B cell (primary cell): ENCODE measurements around the gene PARD3B. TPM values are rescaled to one million over a fixed set of nuclear protein-coding genes. Genes with fewer than 3 reads are reported as not detected.

Source experiments
- ATAC-seq: fragments of 200-7000 bp; cut with Tn5 transposase; one replicate; pipeline ENCODE4 v1.10.0; 2021; ENCODE audit warnings: low read depth, mild to moderate bottlenecking, moderate number of reproducible peaks, moderate library complexity
- CTCF ChIA-PET: fragments of 350-600 bp; sonication (Branson Sonifier 250); formaldehyde crosslinking; loops from one replicate; lab custom pipeline; 2021; ENCODE audit warnings: antibody characterized with exemption, inconsistent platforms; lab: Charles Lee
- POLR2A ChIA-PET: fragments of 350-600 bp; sonication (Branson Sonifier 250); formaldehyde crosslinking; loops from one replicate; lab custom pipeline; 2021; ENCODE audit warnings: antibody characterized with exemption; lab: Charles Lee
- DNase-seq: peaks from one replicate; pipeline ENCODE4 v3.0.0; 2013
- H2AFZ ChIP-seq: 2 replicates; pipeline ENCODE4 v1.6.1; 2012; ENCODE audit warnings: mild to moderate bottlenecking, low read depth, low read length; ENCODE audit not compliant: insufficient read depth, poor library complexity, severe bottlenecking
- H3K27ac ChIP-seq, 2 donors: 1 replicate in 1 of 2; 2 replicates in 1 of 2; pipeline ENCODE4 v1.5.1; 2012 to 2013; ENCODE audit warnings: low read length in 2 of 2, mild to moderate bottlenecking in 2 of 2, moderate library complexity in 1 of 2
- H3K27me3 ChIP-seq, 4 experiments: fragments of 200-600 bp in 1 of 4; sonication (generic) in 1 of 4; replicated peaks in 1 of 4; 1 replicate in 2 of 4; 2 replicates in 2 of 4; pipeline versions ENCODE4 v1.6.1 to v1.7.0; 2013 to 2016; ENCODE audit warnings: low read length in 3 of 4, mild to moderate bottlenecking in 2 of 4, mixed read lengths in 1 of 4, moderate library complexity in 1 of 4; ENCODE audit not compliant: insufficient read depth in 4 of 4, control insufficient read depth in 3 of 4; ENCODE audit errors: control extremely low read depth in 1 of 4
- H3K36me3 ChIP-seq, 2 experiments: replicated peaks in 1 of 2; 1 replicate in 1 of 2; 2 replicates in 1 of 2; pipeline versions ENCODE4 v1.6.1 to v1.7.1; 2013; ENCODE audit warnings: low read length in 1 of 2; ENCODE audit not compliant: insufficient read depth in 2 of 2, control insufficient read depth in 1 of 2; ENCODE audit errors: control extremely low read depth in 1 of 2, extremely low read depth in 1 of 2
- H3K4me1 ChIP-seq, 2 donors: fragments of 200-600 bp in 1 of 2; sonication (generic) in 1 of 2; 1 replicate in 1 of 2; 2 replicates in 1 of 2; pipeline versions ENCODE4 v1.5.1 to v1.6.1; 2013 to 2017; ENCODE audit warnings: low read length in 2 of 2; ENCODE audit not compliant: control insufficient read depth in 2 of 2, insufficient read depth in 2 of 2
- H3K4me2 ChIP-seq: replicated peaks from 2 replicates; pipeline ENCODE3; 2012; ENCODE audit warnings: mild to moderate bottlenecking, low read depth, low read length; ENCODE audit not compliant: poor library complexity, severe bottlenecking
- H3K4me3 ChIP-seq, 5 experiments: fragments of 200-600 bp in 1 of 5; sonication (generic) in 1 of 5; 1 replicate in 3 of 5; 2 replicates in 2 of 5; pipeline versions ENCODE4 v1.5.1 to v1.7.0; 2011 to 2016; ENCODE audit warnings: low read length in 4 of 5, mild to moderate bottlenecking in 4 of 5, low read depth in 2 of 5, control low read depth in 1 of 5, moderate library complexity in 1 of 5; ENCODE audit not compliant: insufficient read depth in 1 of 5; ENCODE audit errors: control extremely low read depth in 1 of 5, extremely low read depth in 1 of 5
- H3K79me2 ChIP-seq: fragments of 200-600 bp; sonication (generic); one replicate; pipeline ENCODE4 v1.6.0; 2016; ENCODE audit warnings: low read length; ENCODE audit not compliant: control insufficient read depth, insufficient read depth
- H3K9ac ChIP-seq: fragments of 200-600 bp; sonication (generic); 2 replicates; pipeline ENCODE4 v1.6.1; 2017; ENCODE audit warnings: mild to moderate bottlenecking, low read length, moderate library complexity
- H3K9me3 ChIP-seq, 3 donors: one replicate each; pipeline versions ENCODE4 v1.6.1 to v1.7.1; 2013; ENCODE audit warnings: low read length in 2 of 3; ENCODE audit not compliant: control insufficient read depth in 2 of 3, insufficient read depth in 1 of 3; ENCODE audit errors: control extremely low read depth in 1 of 3
- H4K20me1 ChIP-seq: 2 replicates; pipeline ENCODE4 v1.6.0; 2012; ENCODE audit warnings: mild to moderate bottlenecking, low read length; ENCODE audit not compliant: insufficient read depth, control insufficient read depth, poor library complexity, severe bottlenecking
- H3K27ac Mint-ChIP-seq: one replicate; pipeline ENCODE4 v1.8.0; 2021; ENCODE audit warnings: mixed read lengths
- H3K27me3 Mint-ChIP-seq: one replicate; pipeline ENCODE4 v1.8.0; 2021; ENCODE audit warnings: mixed read lengths
- H3K4me1 Mint-ChIP-seq: one replicate; pipeline ENCODE4 v1.8.0; 2021; ENCODE audit warnings: mixed read lengths
- H3K4me3 Mint-ChIP-seq: one replicate; pipeline ENCODE4 v1.8.0; 2021; ENCODE audit warnings: mixed read lengths
- H3K9me3 Mint-ChIP-seq: one replicate; pipeline ENCODE4 v1.8.0; 2022; ENCODE audit warnings: mixed read lengths; ENCODE audit not compliant: insufficient read depth
- EZH2 ChIP-seq: IDR thresholded peaks from 2 replicates; pipeline ENCODE4 v1.6.1; 2012; ENCODE audit warnings: borderline replicate concordance, low read depth, mild to moderate bottlenecking, moderate library complexity, low read length; ENCODE audit not compliant: insufficient read depth, poor library complexity, severe bottlenecking
- WGBS: methylation state at CpG from one replicate; pipeline ENCODE4 v1.1.5; 2013; ENCODE audit warnings: missing lambda C conversion rate; ENCODE audit not compliant: insufficient coverage; 5-methylcytosine and 5-hydroxymethylcytosine counted together
- intact Hi-C: fragments of 100-400 bp; cut with micrococcal nuclease; formaldehyde crosslinking; loops from one replicate; pipeline ENCODE4 v1.10.0; 2022
- polyA plus RNA-seq: library from polyadenylated mRNA; depleted of rRNA; stranded (reverse); fragments of >200 nt; gene quantifications from 2 replicates; pipeline ENCODE4 v1.2.3, GENCODE V29; 2012
- total RNA-seq, 2 donors: library from RNA; stranded (reverse); fragments of 120-200 nt in 1 of 2; gene quantifications; 1 replicate in 1 of 2; 2 replicates in 1 of 2; pipeline versions ENCODE4 v1.2.3 to v1.2.4, GENCODE V29; 2013 to 2022
- TF ChIP-seq, protein P1 (sequence below): fragments of 200-600 bp; IDR thresholded peaks from one replicate; pipeline ENCODE4 v1.8.0; 2022; ENCODE audit warnings: antibody characterized with exemption, mild to moderate bottlenecking

Gene PARD3B
- total and polyA plus RNA-seq, 2 donors (not counting 1 experiment from before 2014, with no cell fraction given), result not detected

DNA sequence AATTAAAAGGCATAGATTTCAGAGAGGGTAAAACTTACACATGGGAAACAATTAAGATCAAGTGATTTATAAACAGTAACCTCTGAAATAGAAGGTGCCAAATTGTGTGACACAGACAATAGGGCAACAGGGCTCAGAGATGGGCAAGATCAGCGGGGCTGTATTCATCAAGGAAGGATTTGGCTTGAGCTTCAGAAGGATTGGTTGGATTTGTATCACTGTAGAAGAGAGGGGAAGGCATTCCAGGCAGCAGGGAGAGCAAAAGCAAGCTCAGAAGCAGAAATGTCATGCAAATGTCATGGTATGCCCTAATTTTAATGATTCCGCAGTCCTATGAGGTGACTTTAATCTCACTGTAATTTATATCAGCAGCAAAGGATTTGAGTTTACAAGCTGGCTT lies 722.0 kb downstream of the PARD3B start:
- H3K4me2 ChIP-seq, result no peak overlapping the region
- ChIA-PET POLR2A (no interaction called here), CTCF (no interaction called here)
- 82% methylated on average over 1 of the region's 2 CpGs for WGBS
- H4K20me1 ChIP-seq, result no peaks in the 10 kb centered on the region
- H3K27me3 ChIP-seq, result peaks cover 0 to 2% (median 0%) of the 10 kb centered on the region in 4 experiments
- H3K4me1 ChIP-seq, result no peaks in the 10 kb centered on the region
- H3K4me3 Mint-ChIP-seq, result no peak overlapping the region
- no peak overlapping the region for H2AFZ ChIP-seq
- intact Hi-C loops, result no loop called here
- no peak overlapping the region for H3K9ac ChIP-seq
- no peak for DNase-seq
- H3K79me2 ChIP-seq, result no peaks in the 10 kb centered on the region
- H3K27me3 Mint-ChIP-seq, result no peaks in the 10 kb centered on the region
- TF ChIP-seq, protein P1, sequence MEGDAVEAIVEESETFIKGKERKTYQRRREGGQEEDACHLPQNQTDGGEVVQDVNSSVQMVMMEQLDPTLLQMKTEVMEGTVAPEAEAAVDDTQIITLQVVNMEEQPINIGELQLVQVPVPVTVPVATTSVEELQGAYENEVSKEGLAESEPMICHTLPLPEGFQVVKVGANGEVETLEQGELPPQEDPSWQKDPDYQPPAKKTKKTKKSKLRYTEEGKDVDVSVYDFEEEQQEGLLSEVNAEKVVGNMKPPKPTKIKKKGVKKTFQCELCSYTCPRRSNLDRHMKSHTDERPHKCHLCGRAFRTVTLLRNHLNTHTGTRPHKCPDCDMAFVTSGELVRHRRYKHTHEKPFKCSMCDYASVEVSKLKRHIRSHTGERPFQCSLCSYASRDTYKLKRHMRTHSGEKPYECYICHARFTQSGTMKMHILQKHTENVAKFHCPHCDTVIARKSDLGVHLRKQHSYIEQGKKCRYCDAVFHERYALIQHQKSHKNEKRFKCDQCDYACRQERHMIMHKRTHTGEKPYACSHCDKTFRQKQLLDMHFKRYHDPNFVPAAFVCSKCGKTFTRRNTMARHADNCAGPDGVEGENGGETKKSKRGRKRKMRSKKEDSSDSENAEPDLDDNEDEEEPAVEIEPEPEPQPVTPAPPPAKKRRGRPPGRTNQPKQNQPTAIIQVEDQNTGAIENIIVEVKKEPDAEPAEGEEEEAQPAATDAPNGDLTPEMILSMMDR, result no peak
- no peak for TF ChIP-seq EZH2
- H3K4me3 ChIP-seq, result no peak overlapping the region
- ATAC-seq, result no peak
- H3K36me3 ChIP-seq, result no peaks in the 10 kb centered on the region
- no peak overlapping the region for H3K27ac ChIP-seq
- H3K27ac Mint-ChIP-seq, result no peak overlapping the region
- no peaks in the 10 kb centered on the region for H3K4me1 Mint-ChIP-seq
- H3K9me3 Mint-ChIP-seq, result no peaks in the 10 kb centered on the region
- H3K9me3 ChIP-seq, result no peaks in the 10 kb centered on the region

DNA sequence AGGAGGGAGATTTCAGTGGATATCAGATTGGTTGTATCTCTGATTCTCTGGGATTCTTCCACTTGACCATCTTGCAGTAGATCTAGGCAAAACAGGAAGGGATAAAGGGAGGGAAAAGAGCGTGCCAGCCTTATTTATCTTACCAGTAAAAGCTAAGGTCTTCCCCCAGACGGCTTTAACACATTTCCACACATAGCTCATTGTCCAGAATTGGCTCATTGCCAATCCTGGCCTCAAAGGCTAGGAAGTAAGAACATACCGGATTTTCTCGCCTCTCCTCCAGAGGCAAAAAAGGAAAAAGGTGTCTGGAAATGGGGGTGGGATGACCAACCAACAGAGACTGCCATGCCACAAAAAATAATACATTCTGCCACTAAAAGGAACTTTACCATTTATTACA lies 725.4 kb downstream of the PARD3B start:
- ATAC-seq (no peak), DNase-seq (no peak)
- H3K27me3 Mint-ChIP-seq, result no peaks in the 10 kb centered on the region
- H3K9me3 Mint-ChIP-seq, result no peaks in the 10 kb centered on the region
- no peak overlapping the region for H3K27ac Mint-ChIP-seq
- TF ChIP-seq EZH2, result no peak
- TF ChIP-seq, protein P1, result no peak
- no peaks in the 10 kb centered on the region for H3K4me1 Mint-ChIP-seq
- no peak overlapping the region for H3K4me3 ChIP-seq
- no peaks in the 10 kb centered on the region for H3K79me2 ChIP-seq
- H3K4me3 Mint-ChIP-seq, result no peak overlapping the region
- no CpG with 5 or more reads among the region's 4 CpGs for WGBS
- peaks cover 0 to 2% (median 0%) of the 10 kb centered on the region in 4 experiments for H3K27me3 ChIP-seq
- ChIA-PET POLR2A (no interaction called here), CTCF (no interaction called here)
- H2AFZ ChIP-seq, result no peak overlapping the region
- H3K4me2 ChIP-seq, result no peak overlapping the region
- H3K27ac ChIP-seq, result no peak overlapping the region
- H4K20me1 ChIP-seq, result no peaks in the 10 kb centered on the region
- no peak overlapping the region for H3K9ac ChIP-seq
- H3K9me3 ChIP-seq, result no peaks in the 10 kb centered on the region
- H3K36me3 ChIP-seq, result no peaks in the 10 kb centered on the region
- intact Hi-C loops, result no loop called here
- H3K4me1 ChIP-seq, result no peaks in the 10 kb centered on the region
